Ovary (tissue), 3 donors: ENCODE results near the gene RERG.

Experiments used
- CTCF ChIP-seq, 3 donors: fragments of 450-650 bp in 2 of 3; fragments of 200-600 bp in 1 of 3; IDR thresholded peaks; one replicate each; pipeline versions ENCODE4 v1.5.1 to v1.8.0; 2016 to 2022; ENCODE audit warnings: antibody characterized with exemption in 3 of 3, mild to moderate bottlenecking in 1 of 3
- EP300 ChIP-seq: sonication (generic); formaldehyde crosslinking; IDR thresholded peaks from one replicate; pipeline ENCODE4 v1.6.1; 2017; ENCODE audit warnings: antibody characterized with exemption
- POLR2A ChIP-seq: fragments of 450-650 bp; IDR thresholded peaks from one replicate; pipeline ENCODE4 v1.6.1; 2017; ENCODE audit warnings: antibody characterized with exemption, mild to moderate bottlenecking, moderate library complexity
- donor health status: DM: no; HTN: no; CAD: no.

DNA sequence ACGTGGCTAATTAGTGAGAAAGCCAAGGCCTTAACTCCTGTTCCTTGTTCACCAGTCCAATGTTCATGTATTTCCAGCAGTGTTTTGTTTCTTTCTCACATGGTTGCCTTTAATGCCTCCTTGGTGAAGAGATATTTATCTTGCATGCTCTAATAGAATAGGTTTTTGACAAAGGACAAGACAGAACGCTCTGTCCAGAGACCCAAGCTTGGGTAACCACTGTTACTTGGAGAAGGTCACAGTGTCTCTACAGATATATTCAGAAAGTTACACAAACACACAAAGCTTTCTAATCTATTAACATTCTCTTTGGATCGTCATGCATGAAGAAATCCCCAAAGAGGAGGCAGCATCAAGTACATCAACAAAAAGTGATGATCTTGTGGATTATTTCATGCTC lies 33.1 kb downstream of the RERG start:
- TF ChIP-seq CTCF (IDR thresholded peaks at IDR 0.05) = no peak
- no peak for TF ChIP-seq POLR2A
- no peak for TF ChIP-seq EP300
